HG02852 (cell line): Measurements from ENCODE around the gene BCL2.
"Not testable (repeated sequence)": the region's sequence is repeated elsewhere in the genome, so short reads cannot be mapped to it uniquely, and the experiment has no call there.

ENCODE experiments used
- ATAC-seq: cut with Tn5 transposase; IDR thresholded peaks from one replicate; pipeline ENCODE4 v1.9.1; 2021; ENCODE audit warnings: mild to moderate bottlenecking, moderate library complexity; ENCODE audit not compliant: unreplicated experiment

Gene BCL2

DNA sequence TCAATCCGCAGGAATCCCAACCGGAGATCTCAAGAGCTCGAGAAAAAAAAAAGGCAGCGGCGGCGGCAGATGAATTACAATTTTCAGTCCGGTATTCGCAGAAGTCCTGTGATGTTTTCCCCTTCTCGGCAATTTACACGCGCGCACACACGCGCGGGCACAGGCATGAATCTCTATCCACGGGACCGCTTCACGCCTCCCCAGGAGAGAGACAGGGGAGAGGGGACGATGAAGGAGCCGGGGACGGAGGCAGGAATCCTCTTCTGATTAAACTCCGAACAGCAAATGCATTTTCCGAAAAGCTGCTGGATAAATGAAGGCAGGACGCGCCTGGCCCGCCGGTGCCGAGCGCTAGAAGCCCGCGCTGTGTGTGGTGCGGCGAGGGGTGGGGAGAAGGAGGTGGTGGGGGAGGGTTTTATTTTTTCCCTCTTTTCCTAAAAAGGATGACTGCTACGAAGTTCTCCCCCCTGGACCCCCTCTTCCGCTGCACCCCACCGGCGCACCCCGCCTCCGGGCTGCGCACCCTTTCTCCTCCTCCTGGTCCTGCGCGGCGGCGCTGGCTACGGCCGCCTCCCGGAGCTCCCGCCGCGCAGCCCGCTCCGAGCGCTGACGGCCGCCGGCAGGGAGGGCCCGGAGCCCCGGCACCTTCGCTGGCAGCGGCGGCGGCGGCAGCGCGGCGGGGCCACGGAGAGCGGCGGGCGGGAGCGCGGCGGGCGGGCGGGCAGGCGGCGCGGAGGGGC is at the start of gene BCL2:
BCL2 (minus strand) TSS at position 387 of the 740 bp plus-strand sequence.
- peak; percentile 11 for ATAC-seq

DNA sequence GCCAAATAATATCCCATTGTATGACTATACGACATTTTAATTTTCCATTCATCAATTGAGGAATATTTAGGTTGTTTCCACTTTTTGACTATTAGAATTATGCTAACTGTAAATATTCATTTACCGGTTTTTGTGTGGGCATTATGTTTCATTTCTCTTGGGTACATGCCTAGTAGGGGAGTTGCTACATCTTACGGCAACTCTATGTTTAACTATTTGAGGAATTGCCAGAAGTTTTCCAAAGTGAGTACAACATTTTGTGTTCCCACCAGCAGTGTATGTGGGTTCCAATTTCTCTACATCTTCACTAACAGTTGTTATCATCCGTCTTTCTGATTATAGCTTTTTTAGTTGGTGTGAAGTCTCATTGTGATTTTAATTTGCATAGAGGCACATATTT is 49.0 kb upstream of the BCL2 start:
- ATAC-seq = no peak

DNA sequence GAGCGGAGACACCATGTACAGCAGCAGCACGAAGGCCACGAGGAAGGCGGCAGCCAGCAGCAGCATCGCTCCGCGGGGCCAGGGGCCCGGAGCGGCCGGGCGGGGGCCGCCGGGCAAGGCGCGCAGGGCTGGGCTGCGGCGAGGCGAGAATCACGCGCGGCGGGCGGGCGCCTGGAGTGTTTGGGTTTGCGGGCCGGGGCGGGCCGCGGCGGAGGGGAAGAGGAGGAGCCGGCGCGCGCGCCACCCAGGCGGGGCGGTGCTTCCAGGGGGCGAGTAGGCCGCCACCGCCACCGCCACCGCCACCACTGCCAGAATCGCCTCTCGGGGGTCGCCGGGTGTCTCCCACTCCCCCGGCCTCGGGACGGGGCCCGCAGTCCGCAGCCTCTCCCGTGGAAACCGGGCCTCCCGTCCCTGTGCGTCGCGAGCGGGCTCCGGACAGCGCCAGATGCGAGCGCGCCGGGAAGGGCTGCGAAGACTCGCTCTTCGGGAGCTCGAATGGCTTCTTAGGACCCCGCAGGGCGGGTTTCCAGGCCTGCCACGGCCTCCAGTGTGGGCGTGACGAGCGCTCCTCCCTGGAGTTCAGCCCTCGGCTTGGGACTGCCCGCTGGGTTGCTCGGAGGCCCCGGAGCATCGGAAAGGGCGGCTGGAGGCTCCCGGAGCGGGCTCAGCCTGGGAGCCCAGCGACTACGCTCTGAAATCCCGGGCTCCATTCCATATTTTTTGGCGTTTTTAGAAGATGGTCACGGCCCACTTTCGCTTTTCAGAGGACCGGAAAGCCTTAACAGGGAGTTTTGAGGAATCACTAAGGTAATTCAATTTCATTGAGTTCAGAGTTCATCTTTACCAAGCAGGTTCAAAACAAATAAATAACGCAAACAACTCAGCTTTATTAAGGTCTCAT is 47.7 kb upstream of the BCL2 start, which contains the start of gene KDSR:
KDSR (minus strand) TSS at position 154 of the 901 bp plus-strand sequence; CDS start at position 66, 88 bp downstream.
- peak; percentile 84 for ATAC-seq

DNA sequence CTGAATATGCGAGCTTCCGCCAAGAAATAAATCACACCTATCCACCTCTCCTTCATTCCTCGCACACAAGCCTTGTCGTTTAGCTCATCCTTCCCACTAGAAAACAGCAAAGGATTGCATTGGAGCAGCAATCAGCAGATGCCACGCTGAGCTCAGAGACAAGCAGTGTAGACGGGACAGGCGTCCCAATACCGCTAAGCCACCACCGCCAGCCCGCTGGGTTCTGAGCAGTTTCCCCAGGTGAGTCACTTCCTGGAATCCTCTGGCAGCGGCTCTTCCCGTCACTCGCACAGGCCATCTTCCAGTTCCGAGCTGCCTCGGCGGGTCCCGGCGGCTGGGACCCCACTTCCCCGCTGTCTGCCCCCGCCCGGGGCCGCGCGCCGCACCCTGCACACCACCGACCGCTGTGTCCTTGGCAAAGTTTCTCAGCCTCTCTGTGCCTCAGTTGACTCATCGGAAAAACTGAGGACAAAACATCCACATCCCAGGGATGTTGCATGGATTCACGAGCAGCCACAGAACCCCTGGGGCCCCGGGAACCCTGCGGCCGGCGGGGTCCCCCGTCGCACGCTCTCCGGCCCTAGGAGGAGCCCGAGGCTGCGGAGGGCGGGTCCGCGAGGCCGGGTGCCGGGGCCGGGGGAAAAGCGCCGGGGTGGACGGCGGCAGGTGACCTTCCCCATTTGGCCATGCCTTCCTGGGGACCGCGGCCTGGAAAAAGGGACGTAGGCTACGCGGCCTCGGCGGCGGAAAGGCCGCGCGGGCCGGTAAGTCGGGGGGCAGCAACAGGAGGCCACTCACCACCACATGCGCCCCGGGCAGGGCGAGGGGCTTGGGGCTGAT is 46.9 kb upstream of the BCL2 start:
- ATAC-seq = peak; percentile 31

DNA sequence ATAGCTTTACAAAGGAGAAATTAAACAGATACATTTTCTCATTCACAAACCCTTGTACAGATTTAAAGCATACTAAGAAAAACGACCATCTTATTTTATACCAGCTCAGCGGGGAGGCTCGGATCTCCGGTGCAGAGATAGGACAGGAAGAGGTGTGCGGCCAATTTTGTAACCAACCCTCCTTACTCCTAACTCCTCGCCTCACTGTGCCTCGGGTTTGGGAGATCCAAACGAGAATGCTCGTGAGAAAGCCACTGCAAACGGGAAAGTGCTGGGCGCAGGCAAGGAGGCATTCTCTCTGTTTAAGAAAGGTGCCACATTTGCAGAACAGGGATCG is 46.3 kb upstream of the BCL2 start:
- ATAC-seq = no peak

DNA sequence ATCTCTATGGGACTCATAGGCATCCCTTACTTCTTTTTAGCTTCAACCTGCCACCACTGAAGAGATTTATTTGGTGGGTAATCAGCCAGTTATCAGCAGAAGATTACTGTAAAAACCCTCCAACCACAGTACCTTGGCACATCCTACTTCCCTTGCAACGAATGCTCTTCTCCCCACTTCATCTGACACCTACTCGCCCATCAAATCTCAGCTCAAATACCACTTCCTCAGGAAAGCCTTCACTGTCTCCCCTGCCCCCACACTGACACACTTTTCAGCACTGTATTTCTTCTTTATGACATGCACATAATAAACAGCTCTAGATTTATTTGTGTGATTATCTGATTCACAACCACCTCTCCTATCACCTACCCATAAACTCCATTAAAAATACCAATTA is 44.4 kb upstream of the BCL2 start:
- no peak for ATAC-seq

DNA sequence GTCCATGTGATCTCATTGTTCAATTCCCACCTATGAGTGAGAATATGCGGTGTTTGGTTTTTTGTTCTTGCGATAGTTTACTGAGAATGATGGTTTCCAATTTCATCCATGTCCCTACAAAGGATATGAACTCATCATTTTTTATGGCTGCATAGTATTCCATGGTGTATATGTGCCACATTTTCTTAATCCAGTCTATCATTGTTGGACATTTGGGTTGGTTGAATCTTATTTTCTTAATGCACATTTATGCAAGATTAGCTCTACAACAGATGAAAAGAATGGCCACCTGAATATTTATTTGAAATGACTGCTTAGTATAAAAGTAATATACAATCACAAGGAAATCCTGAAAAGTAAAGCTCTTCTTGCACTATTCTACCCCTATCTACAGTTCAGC is 43.9 kb upstream of the BCL2 start:
- ATAC-seq = not testable (repeated sequence)

DNA sequence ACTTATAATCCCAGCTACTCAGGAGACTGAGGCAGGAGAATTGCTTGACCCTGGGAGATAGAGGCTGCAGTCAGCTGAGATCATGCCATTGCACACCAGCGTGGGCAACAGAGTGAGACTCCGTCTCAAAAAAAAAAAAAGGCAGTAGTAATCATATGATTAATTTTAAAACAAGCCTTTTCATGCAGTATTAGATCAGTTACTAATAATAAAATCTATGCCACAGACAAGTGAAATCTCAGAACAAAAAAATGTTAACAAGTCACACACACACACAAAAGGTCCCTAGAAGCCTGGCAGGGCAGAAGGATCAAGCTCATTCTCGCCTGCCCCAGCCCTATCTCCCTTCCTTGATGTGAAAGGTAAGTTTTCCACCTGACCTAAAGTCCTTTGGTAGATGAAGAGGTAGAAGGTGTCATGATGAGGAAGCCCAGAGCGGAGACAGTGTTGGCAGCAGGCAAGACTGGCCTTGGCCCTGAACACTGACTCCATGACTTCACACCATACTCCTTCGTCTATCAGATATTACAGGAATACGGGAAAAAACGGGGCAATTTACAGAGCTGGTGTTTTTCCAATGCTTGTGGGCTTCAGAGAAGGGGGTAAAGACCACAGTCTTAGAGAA is 36.8 kb upstream of the BCL2 start:
- no peak for ATAC-seq

DNA sequence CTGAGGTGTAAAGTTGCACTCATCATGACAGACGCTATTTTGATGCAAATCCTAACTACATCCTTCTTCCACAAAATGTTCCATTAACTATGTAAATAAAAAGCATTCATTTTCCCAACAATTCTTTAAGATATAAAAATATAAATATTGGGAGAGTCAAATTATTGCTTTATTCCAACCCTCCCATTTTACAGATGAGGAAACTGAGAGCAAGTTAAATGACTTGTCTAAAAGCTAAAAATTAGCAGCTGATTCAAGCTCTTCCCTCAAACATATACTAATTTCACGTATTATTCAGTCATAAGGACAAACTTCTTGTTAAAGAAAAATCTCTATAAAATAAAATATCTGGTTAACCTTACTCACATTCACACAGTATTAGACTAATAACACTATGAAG is 30.7 kb upstream of the BCL2 start:
- ATAC-seq = no peak

DNA sequence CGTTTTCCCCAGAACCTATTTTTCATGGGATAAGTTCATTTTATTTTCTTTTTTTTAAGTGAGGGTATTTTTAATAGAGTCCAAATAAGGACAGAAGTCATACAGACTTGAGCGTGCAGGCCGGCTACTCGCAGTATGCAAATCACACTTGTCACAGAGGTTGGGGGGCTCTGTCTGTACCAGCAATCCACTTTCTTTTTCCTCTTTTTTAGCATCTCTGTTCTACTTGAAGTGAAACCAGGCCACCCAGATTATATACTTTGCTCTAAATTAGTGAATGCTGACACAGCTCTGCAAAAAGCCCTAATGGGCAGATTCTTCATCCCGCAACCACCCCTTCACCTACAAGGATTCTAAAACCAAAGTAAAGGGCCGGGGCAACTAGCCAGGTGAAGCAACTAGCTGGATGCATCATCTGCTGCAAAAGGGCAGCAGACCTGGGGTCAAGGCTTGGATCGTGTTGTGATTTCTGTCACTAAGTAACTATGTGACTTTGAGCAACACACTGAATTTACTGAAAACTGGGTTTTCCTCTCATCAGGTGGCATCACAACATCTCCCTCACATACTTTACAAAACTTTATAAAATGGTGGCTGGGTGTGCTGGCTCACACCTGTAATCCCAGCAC is 29.1 kb upstream of the BCL2 start:
- ATAC-seq = peak; percentile 69

DNA sequence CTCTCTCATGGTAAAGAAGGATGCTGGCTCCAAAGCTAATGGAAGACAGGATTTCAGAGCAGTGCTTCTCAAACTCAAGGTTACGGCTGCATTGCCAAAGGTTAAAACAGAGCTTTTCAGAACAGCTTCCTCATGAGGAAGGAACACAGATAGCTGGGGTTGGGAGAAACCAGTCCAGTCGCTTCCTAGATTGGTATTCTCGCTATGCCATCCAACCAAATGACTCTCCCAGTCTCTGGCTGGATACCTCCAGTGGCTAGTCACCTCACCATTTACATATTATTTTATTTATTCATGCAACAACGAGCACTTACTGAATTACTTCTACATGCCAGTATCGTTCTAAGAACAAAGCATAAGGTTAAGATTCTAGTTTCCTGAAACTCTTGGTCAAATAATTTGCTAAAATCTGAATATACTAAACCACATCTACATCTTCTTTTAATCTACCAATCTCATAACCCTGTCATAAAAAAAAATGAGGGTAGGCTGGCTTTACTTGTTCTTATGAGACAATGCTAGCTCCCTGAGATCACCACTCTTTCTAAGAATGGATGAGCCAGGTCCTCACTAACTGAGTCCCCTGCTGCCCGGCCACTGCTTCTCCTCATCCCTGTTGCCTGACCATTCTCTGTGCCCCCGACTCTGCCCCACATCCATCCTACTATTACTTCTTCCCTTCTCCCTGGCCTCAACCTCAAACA is 27.1 kb upstream of the BCL2 start:
- no peak for ATAC-seq

DNA sequence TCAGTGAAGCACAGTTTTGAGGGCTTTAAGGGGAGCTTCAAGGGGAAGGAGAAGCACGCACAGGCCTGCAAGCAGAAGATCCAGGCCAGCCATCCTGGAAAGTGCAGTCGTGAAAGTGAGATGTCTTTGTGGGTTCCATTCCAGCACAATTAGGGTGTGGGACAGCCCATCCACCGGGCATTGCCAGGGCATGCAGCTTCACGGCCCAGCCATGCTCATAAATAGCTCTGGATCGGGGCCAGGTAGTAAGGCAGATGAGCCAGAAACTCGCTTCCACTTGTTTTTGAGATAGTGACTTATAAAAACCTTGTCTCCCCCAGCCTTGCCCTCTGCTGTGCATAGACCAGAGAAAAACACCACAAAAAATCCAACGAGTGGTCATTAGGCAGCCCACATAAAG is 26.5 kb upstream of the BCL2 start:
- ATAC-seq = no peak

DNA sequence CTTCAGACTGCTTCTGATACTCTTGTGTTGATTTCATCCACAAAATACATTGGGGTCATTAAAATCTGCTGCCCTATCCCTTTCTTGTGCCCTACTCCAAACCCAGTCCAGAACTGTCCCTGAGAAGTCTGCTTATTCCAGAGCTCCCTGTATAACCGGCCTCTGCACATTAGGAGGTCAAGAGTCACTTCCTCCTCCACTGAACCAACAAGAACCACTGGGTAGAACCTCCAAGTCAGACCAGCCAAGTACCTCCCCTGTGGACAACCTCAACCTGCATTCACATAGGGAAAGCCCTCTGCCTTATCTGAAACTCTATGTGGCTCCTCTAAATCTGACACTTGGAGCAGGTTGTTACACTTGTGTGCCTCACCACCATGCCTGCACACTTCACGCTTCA is 25.3 kb upstream of the BCL2 start:
- no peak for ATAC-seq

DNA sequence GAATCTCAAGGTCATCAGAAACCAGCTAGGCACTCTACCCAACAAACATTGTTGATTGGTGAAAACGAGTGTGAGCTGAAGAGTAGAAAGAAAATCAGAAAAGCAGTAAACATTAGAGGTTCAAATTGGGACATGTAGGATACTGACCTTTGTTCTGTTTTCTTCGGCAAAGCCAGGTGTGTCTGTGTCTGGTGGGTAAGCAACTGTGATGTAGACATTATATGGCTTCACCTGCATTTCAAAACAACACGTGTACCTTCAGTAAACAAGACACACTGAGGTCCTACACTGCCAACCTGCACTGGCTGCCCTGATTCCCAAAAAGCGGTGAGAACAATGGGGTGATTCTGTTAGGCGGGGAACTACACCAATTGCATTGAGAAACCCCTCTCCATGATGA is 24.7 kb upstream of the BCL2 start:
- ATAC-seq = no peak

DNA sequence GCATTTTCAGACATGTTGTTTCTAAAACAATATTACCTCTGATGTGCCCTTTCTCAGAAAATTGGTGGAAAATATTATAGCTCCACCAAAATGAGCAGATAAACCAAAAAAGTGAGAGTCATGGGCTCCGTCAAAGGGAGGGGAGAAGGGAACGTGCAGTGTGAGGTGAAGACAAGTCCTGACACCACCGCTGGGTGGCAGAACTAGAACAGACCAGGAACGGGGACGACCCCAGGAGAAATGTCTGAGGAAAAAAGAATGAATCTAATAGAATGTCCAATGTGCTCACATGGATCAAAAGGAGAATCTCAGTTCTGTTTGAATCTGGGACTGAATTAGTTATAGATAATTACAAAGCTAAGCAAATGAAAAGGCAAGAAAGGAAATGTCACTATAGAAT is 22.6 kb upstream of the BCL2 start:
- ATAC-seq = no peak

DNA sequence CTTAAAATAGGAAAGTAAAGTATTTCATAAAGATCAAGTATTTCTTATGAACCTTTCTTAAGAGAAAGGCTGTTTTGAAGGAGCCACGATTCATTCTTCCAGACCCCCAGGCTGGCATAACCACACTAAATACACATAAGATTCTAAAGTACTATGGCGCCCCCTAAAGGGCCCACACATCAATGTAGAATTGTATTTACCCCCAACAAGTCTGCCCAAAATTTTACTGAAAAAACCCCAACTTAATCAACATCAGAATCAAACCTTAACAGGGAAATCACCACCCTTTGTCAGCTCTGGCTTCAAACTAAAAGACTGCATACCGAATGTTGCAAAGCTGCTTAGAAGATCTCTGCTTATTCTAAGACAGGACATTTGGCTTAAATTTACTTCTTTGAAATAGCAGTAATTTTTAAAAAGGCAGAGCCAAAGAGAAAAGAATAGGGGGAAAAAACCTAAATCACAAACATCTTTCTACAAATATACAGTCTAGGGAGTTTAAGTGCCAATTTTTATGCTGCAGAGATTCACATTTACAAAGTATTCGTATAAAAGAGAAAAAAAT is 20.4 kb upstream of the BCL2 start:
- no peak for ATAC-seq

DNA sequence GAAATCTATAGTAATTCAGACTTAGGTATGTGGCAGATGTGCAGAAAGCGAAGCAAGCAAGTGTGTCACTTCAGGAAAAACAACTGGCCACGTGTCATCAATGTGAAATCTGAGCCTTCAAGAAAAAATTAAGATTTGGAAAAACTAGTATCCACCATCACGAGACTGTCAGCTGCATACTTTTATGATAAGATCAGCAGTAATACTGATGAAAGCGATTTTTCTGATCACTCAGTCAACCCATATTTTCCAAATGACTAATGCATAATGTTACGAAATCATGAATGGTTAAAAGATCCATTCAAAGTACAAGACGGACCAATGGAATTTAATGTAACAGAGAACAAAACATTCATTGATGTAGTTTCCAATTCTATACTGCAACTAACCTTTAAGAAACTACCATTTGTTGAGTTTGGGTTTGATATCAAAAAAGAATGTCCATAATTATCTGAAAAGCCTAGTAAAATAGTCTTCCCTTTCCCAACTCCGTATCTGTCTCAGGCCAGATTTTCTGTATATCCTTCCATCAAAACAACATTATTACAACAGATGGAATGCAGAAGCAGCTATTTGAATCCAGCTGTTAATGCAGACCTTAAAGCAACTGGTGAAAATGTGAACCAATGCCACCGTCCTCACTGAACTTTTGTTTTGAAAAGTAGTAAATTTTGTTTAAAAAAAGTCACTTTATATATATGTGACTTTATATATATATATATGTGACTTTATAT is 17.0 kb upstream of the BCL2 start:
- ATAC-seq = no peak

DNA sequence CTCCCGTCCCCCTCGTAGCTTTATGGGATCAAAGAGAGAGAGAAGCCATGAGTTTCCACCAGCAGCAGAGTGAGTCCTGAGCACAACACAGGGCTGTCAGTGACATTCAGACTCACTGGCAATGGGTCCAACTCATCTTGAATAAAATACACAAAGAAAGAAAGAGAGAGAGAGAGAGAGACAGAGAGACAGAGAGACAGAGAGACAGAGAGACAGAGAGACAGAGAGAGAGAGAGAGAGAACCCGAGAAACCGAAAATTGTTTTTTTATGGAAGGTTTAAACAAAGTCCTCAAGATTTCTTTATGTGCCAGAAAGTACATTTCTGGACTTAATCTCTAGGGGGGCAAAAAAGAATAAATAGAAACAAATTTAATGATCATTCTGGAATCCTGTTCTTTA is 11.5 kb upstream of the BCL2 start:
- no peak for ATAC-seq
